ENCODE data around the gene VPS4B. TPM values are rescaled to one million over a fixed set of nuclear protein-coding genes. Genes with fewer than 3 reads are reported as not detected.

The VPS4B gene
- polyA plus RNA-seq, 3 donors = 15.4 to 48.8 (median 26.7) TPM

DNA sequence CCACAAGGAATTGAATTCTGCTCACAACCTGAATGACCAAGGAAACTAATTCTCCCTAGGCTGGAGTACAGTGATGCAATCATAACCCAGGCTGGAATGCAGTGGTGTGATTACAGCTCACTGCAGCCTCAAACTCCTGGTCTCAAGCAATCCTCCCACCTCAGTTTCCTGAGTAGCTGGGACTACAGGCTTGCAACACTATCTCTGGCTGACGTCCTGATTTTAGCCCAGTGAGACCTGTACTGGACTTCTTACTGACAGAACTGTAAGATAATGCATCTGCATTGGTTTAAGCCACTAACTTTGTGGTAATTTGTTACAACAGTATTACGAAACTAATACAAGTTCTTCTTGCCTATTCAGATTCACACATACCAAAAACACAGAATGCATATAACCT, 45.7 kb downstream of the VPS4B start:
- no CpG with 5 or more reads among the region's 2 CpGs for WGBS (ENCODE audit: insufficient coverage)
- H3K4me3 Mint-ChIP-seq = no peak overlapping the region
- H3K4me3 ChIP-seq (replicated peaks in 1 of 3; ENCODE audit: low read depth in 2 of 3, low read length in 3 of 3) = peak overlapping the region in 1 of 3 experiments; percentile 12
- no peak overlapping the region for H3K27ac Mint-ChIP-seq
- H3K27me3 Mint-ChIP-seq (ENCODE audit: low read depth in 3 of 3) = peaks cover 2 to 8% (median 7%) of the 10 kb centered on the region in 3 donors
- H3K9me3 Mint-ChIP-seq = peaks cover 0 to 9% (median 5%) of the 10 kb centered on the region in 7 donors
- no peak overlapping the region for H3K27ac ChIP-seq (ENCODE audit: low read depth in 1 of 2, low read length in 2 of 2)
- H3K4me1 ChIP-seq (ENCODE audit: control insufficient read depth in 1 of 2, insufficient read depth in 2 of 2, low read length in 2 of 2) = peaks cover 11 to 15% of the 10 kb centered on the region in 2 donors
- H3K4me1 Mint-ChIP-seq = peaks cover 24% of the 10 kb centered on the region
- intact Hi-C loops (cut with micrococcal nuclease) = no loop called here
- no peaks in the 10 kb centered on the region for H3K79me2 ChIP-seq (ENCODE audit: insufficient read depth, low read length)
- H3K9me3 ChIP-seq (replicated peaks in 1 of 2; ENCODE audit: control insufficient read depth in 1 of 2, insufficient read depth in 1 of 2, low read length in 2 of 2) = peaks cover 0 to 3% of the 10 kb centered on the region in 2 donors
- H3K9ac ChIP-seq (ENCODE audit: insufficient read depth, low read length, poor library complexity, severe bottlenecking) = no peak overlapping the region
- peak in 1 of 3 donors; percentile 11 for DNase-seq
- TF ChIP-seq CTCF (IDR thresholded peaks at IDR 0.05) = no peak
- H3K4me2 ChIP-seq (replicated peaks; ENCODE audit: extremely low read depth, low read length, poor library complexity, severe bottlenecking) = no peak overlapping the region
- no peak overlapping the region for H2AFZ ChIP-seq (ENCODE audit: insufficient read depth, low read depth, low read length, poor library complexity, severe bottlenecking)
- H3K27me3 ChIP-seq (ENCODE audit: control insufficient read depth in 2 of 2, insufficient read depth in 2 of 2, low read length in 2 of 2) = no peaks in the 10 kb centered on the region
- no peaks in the 10 kb centered on the region for H3K36me3 ChIP-seq (replicated peaks in 1 of 2; ENCODE audit: control insufficient read depth in 1 of 2, insufficient read depth in 2 of 2, low read length in 2 of 2)
- no peaks in the 10 kb centered on the region for H4K20me1 ChIP-seq (ENCODE audit: insufficient read depth, low read length)
- H3K36me3 Mint-ChIP-seq = no peaks in the 10 kb centered on the region

DNA sequence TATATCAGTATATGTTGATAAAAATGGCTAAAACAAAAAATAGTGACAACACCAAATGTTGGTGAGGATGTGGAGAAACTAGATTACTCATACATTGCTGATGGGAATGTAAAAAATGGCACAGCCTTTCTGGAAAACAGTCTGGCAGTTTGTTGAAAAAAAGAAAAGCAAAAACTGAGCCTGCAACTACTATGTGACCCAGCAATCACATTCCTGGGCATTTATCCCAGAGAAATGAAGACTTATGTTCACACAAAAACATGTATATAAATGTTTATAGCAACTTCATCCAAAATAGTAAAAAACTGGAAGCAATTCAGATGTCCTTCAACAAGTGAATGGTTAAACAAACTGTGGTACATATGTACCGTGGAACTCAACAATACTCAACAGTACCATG, 47.7 kb downstream of the VPS4B start:
- no peak overlapping the region for H3K9ac ChIP-seq (ENCODE audit: insufficient read depth, low read length, poor library complexity, severe bottlenecking)
- no peaks in the 10 kb centered on the region for H3K36me3 ChIP-seq (replicated peaks in 1 of 2; ENCODE audit: control insufficient read depth in 1 of 2, insufficient read depth in 2 of 2, low read length in 2 of 2)
- TF ChIP-seq CTCF (IDR thresholded peaks at IDR 0.05) = no peak
- Mint-ChIP-seq H3K27me3 (ENCODE audit: low read depth in 3 of 3) (peaks cover 0 to 2% (median 0%) of the 10 kb centered on the region in 3 donors), H3K27ac (no peak overlapping the region), H3K4me3 (no peak overlapping the region), H3K36me3 (peaks cover 0 to 3% of the 10 kb centered on the region in 2 donors), H3K9me3 (peaks cover under 1 to 10% (median 4%) of the 10 kb centered on the region in 7 donors), H3K4me1 (peaks cover 24% of the 10 kb centered on the region)
- WGBS (ENCODE audit: insufficient coverage) = no CpG with 5 or more reads among the region's 1 CpG
- H3K79me2 ChIP-seq (ENCODE audit: insufficient read depth, low read length) = no peaks in the 10 kb centered on the region
- no peak overlapping the region for H3K4me3 ChIP-seq (replicated peaks in 1 of 3; ENCODE audit: low read depth in 2 of 3, low read length in 3 of 3)
- no peak overlapping the region for H2AFZ ChIP-seq (ENCODE audit: insufficient read depth, low read depth, low read length, poor library complexity, severe bottlenecking)
- no peak overlapping the region for H3K27ac ChIP-seq (ENCODE audit: low read depth in 1 of 2, low read length in 2 of 2)
- H3K27me3 ChIP-seq (ENCODE audit: control insufficient read depth in 2 of 2, insufficient read depth in 2 of 2, low read length in 2 of 2) = no peaks in the 10 kb centered on the region
- H3K4me2 ChIP-seq (replicated peaks; ENCODE audit: extremely low read depth, low read length, poor library complexity, severe bottlenecking) = no peak overlapping the region
- H3K4me1 ChIP-seq (ENCODE audit: control insufficient read depth in 1 of 2, insufficient read depth in 2 of 2, low read length in 2 of 2) = peaks cover 11 to 15% of the 10 kb centered on the region in 2 donors
- DNase-seq = no peak
- intact Hi-C loops (cut with micrococcal nuclease) = no loop called here
- peaks cover 0 to 3% of the 10 kb centered on the region in 2 donors for H3K9me3 ChIP-seq (replicated peaks in 1 of 2; ENCODE audit: control insufficient read depth in 1 of 2, insufficient read depth in 1 of 2, low read length in 2 of 2)
- no peaks in the 10 kb centered on the region for H4K20me1 ChIP-seq (ENCODE audit: insufficient read depth, low read length)
